HepG2 (cell line): ENCODE results near the gene APOD. TPM values are rescaled to one million over a fixed set of nuclear protein-coding genes. Genes with fewer than 3 reads are reported as not detected.

Experiments used
- ATAC-seq: fragments of 200-7000 bp; cut with Tn5 transposase; 3 replicates; pipeline ENCODE4 v1.9.1; 2020; ENCODE audit warnings: mild to moderate bottlenecking, moderate library complexity
- BruUV-seq: library from RNA; stranded (reverse); fragments of 400-500 nt; replicated peaks from 2 replicates; lab custom pipeline; 2021; lab: Mats Ljungman, UMichigan
- CTCF ChIA-PET: fragments of 300-600 bp; formaldehyde crosslinking; extraction: SDS; loops from one replicate; lab custom pipeline; 2021; ENCODE audit warnings: low total read pairs, inconsistent platforms, low intra/inter-chr PET ratio; lab: Yijun Ruan, JAX
- POLR2A ChIA-PET: fragments of 350-600 bp; sonication (Branson Sonifier 250); formaldehyde crosslinking; loops from one replicate; lab custom pipeline; 2020; ENCODE audit warnings: antibody characterized with exemption, inconsistent platforms; lab: Yijun Ruan, JAX
- DNase-seq: peaks from one replicate; pipeline ENCODE4 v3.0.0-alpha.2; 2015; ENCODE audit warnings: low spot score
- FAIRE-seq: peaks from 3 replicates; lab custom pipeline; 2011; peaks lifted over from hg19 to GRCh38; lab: Jason Lieb, UNC
- H2AFZ ChIP-seq: one replicate; pipeline ENCODE4 v1.6.1; 2011; ENCODE audit warnings: low read length, inconsistent platforms
- H3K27ac ChIP-seq: fragments of 300-600 bp; 3 replicates; pipeline ENCODE4 v1.8.0; 2011; ENCODE audit warnings: mixed run types, mild to moderate bottlenecking, mixed read lengths, low read length, inconsistent platforms; ENCODE audit not compliant: insufficient read depth; ENCODE audit errors: extremely low read length
- H3K27me3 ChIP-seq, 2 experiments: fragments of 200-600 bp in 1 of 2; 2 replicates in 1 of 2; 3 replicates in 1 of 2; pipeline versions ENCODE4 v1.6.0 to v1.8.0; 2011; ENCODE audit warnings: low read length in 2 of 2, mild to moderate bottlenecking in 2 of 2, moderate library complexity in 2 of 2, inconsistent platforms in 1 of 2; ENCODE audit not compliant: insufficient read depth in 2 of 2, control insufficient read depth in 1 of 2
- H3K36me3 ChIP-seq, 2 experiments: fragments of 200-600 bp in 1 of 2; replicated peaks in 1 of 2; 2 replicates in 1 of 2; 3 replicates in 1 of 2; pipeline versions ENCODE4 v1.5.1 to v1.8.0; 2011; ENCODE audit warnings: low read length in 2 of 2, inconsistent platforms in 1 of 2; ENCODE audit not compliant: insufficient read depth in 2 of 2, control insufficient read depth in 1 of 2
- H3K4me1 ChIP-seq: 2 replicates; pipeline ENCODE4 v1.5.1; 2012; ENCODE audit warnings: low read length, inconsistent platforms; ENCODE audit not compliant: insufficient read depth
- H3K4me2 ChIP-seq: 2 replicates; pipeline ENCODE4 v1.6.0; 2011; ENCODE audit warnings: low read depth, low read length, inconsistent platforms
- H3K4me3 ChIP-seq, 3 experiments: fragments of 200-600 bp in 1 of 3; sonication (generic), shearing (Covaris generic) in 1 of 3; replicated peaks in 1 of 3; 2 replicates each; pipeline ENCODE4 v1.5.1; 2011 to 2016; ENCODE audit warnings: low read length in 3 of 3, inconsistent platforms in 2 of 3, low read depth in 2 of 3, mild to moderate bottlenecking in 2 of 3, control low read depth in 1 of 3, mixed read lengths in 1 of 3; ENCODE audit not compliant: insufficient read depth in 1 of 3
- H3K79me2 ChIP-seq: one replicate; pipeline ENCODE4 v1.6.1; 2011; ENCODE audit warnings: low read length, inconsistent platforms; ENCODE audit not compliant: insufficient read depth
- H3K9ac ChIP-seq: 2 replicates; pipeline ENCODE4 v1.6.0; 2011; ENCODE audit warnings: mild to moderate bottlenecking, low read depth, low read length, inconsistent platforms; ENCODE audit not compliant: insufficient read depth
- H3K9me3 ChIP-seq: 2 replicates; pipeline ENCODE4 v1.5.1; 2012; ENCODE audit warnings: mild to moderate bottlenecking, low read length
- H4K20me1 ChIP-seq: 2 replicates; pipeline ENCODE4 v1.6.0; 2011; ENCODE audit warnings: inconsistent platforms, mild to moderate bottlenecking, low read length, moderate library complexity; ENCODE audit not compliant: insufficient read depth
- ARHGAP35 ChIP-seq: sonication (generic); formaldehyde crosslinking; IDR thresholded peaks from 2 replicates; pipeline ENCODE4 v1.9.0; 2022; ENCODE audit warnings: mild to moderate bottlenecking, inconsistent platforms, moderate library complexity, missing genetic modification reagents, borderline replicate concordance
- DNMT3B ChIP-seq: conservative IDR thresholded peaks from 2 replicates; pipeline ENCODE4 v1.6.1; 2016; ENCODE audit warnings: missing biosample characterization, control low read depth
- EED ChIP-seq: sonication (generic); formaldehyde crosslinking; IDR thresholded peaks from 2 replicates; pipeline ENCODE4 v1.5.0; 2020; ENCODE audit warnings: mild to moderate bottlenecking, missing genetic modification reagents
- EHMT2 ChIP-seq: fragments of 200-600 bp; sonication (generic); IDR thresholded peaks from 2 replicates; pipeline ENCODE4 v1.7.0; 2017; ENCODE audit warnings: antibody characterized with exemption, low read depth, low read length, borderline replicate concordance
- GRHL1 ChIP-seq: sonication (generic); formaldehyde crosslinking; conservative IDR thresholded peaks from 2 replicates; pipeline ENCODE4 v1.8.0; 2022; ENCODE audit warnings: missing genetic modification reagents
- HES4 ChIP-seq: sonication (generic); formaldehyde crosslinking; IDR thresholded peaks from 2 replicates; pipeline ENCODE4 v1.9.0; 2021; ENCODE audit warnings: mild to moderate bottlenecking, missing genetic modification reagents, borderline replicate concordance
- HOXA5 ChIP-seq: sonication (generic); formaldehyde crosslinking; IDR thresholded peaks from 2 replicates; pipeline ENCODE4 v1.4.0; 2020; ENCODE audit warnings: missing genetic modification reagents
- MAFF ChIP-seq: IDR thresholded peaks from 2 replicates; pipeline ENCODE4 v1.6.1; 2011; ENCODE audit warnings: low read depth, low read length, improper control_type of control experiment
- MXD1 ChIP-seq: sonication (generic); formaldehyde crosslinking; IDR thresholded peaks from 2 replicates; pipeline ENCODE4 v1.4.0; 2020; ENCODE audit warnings: mild to moderate bottlenecking, missing genetic modification reagents
- NFKB2 ChIP-seq: sonication (generic); formaldehyde crosslinking; IDR thresholded peaks from 2 replicates; pipeline ENCODE4 v1.4.0; 2020; ENCODE audit warnings: missing genetic modification reagents, borderline replicate concordance
- RFX5 ChIP-seq: IDR thresholded peaks from 2 replicates; pipeline ENCODE4 v1.6.1; 2011; ENCODE audit warnings: low read depth, low read length, improper control_type of control experiment
- YY1 ChIP-seq: IDR thresholded peaks from 2 replicates; pipeline ENCODE4 v1.6.1; 2011; ENCODE audit warnings: low read length, low read depth, moderate library complexity, mild to moderate bottlenecking; ENCODE audit not compliant: insufficient read depth, insufficient replicate concordance
- ZSCAN12 ChIP-seq: sonication (generic); formaldehyde crosslinking; IDR thresholded peaks from 2 replicates; pipeline ENCODE4 v1.9.0; 2021; ENCODE audit warnings: mild to moderate bottlenecking, missing genetic modification reagents
- WGBS: methylation state at CpG from one replicate; pipeline ENCODE4 v1.1.6; 2017; ENCODE audit warnings: low lambda C conversion rate; 5-methylcytosine and 5-hydroxymethylcytosine counted together
- in situ Hi-C: cut with HindIII; loops from 2 replicates; pipeline ENCODE4 v1.10.0; 2017; ENCODE audit warnings: low pct_unique_long_range_greater_than_20kb; ENCODE audit not compliant: extremely low pct_ligation_motif_present
- intact Hi-C: fragments of 100-400 bp; cut with micrococcal nuclease; formaldehyde crosslinking; loops from one replicate; pipeline ENCODE4 v1.10.0; 2022; ENCODE audit not compliant: unreplicated experiment
- polyA plus RNA-seq, 8 experiments: library from polyadenylated mRNA; depleted of rRNA in 3 of 8; stranded (reverse) in 7 of 8; unstranded in 1 of 8; fragments of >200 nt; fragmentation: Illumina TruSeq in 4 of 8; extraction: Trizol in 4 of 8; gene quantifications; 2 replicates each; pipeline versions ENCODE4 v1.2.1 to v1.2.3, GENCODE V29; 2011 to 2016; ENCODE audit warnings: low read depth in 4 of 8, missing spikeins in 1 of 8, mixed read lengths in 1 of 8; ENCODE audit not compliant: insufficient read depth in 1 of 8
- total RNA-seq, 5 experiments: library from RNA; depleted of rRNA; stranded (reverse); fragments of >200 nt; fragmentation: Illumina TruSeq; extraction: Trizol; gene quantifications; 2 replicates each; pipeline ENCODE4 v1.2.3, GENCODE V29; 2016; ENCODE audit warnings: low read depth in 1 of 5

The APOD gene
- total and polyA plus RNA-seq, 2 of the 13 experiments (the other 11 are each of a cell fraction or from before 2014, with no cell fraction given): not detected

DNA sequence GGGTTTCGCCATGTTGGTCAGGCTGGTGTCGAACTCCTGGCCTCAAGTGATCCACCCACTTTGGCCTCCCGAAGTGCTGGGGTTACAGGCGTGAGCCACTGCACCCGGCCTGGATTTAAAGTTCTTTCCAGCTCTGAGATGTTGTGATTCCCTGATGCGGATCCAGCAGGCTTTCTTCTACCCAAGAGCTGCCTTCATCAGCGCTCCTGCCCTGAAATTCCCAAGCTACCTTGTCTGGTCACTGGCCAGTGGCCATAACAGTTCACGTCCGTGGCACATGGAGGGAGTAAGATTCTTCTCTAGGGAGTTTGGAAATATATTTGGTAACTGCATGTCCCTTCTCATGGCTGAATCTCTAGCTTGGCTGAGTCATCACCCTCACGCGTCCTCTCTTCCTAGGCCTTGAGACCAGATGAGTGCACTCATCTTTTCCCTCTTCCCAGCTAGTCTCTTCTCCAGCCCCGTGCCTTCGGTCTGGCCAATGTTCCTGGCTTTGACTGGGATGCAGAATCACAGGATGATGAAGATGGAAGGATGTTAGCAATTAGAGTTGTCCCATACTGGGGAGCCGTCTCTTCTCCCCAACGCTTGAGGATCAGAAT is 29.8 kb upstream of the APOD start:
- intact Hi-C loops: no loop called here
- in situ Hi-C loops: no loop called here

GRCh38 chr3:195612075-195612800 is 28.5 kb upstream of the APOD start:
- ATAC-seq (no peak), FAIRE-seq (no peak), DNase-seq (no peak)
- H3K36me3 ChIP-seq: no peaks in the 10 kb centered on the region
- H3K4me1 ChIP-seq: 0 out of 2 replicates have a peak, but pooled peaks cover 5% of the 10 kb centered on the region
- in situ Hi-C loops (no loop called here), intact Hi-C loops (no loop called here)
- no peak overlapping the region for H3K4me3 ChIP-seq
- CTCF ChIA-PET: no interaction called here
- 22% methylated on average over 7 of the region's 8 CpGs for WGBS
- H2AFZ ChIP-seq: no peak overlapping the region
- H4K20me1 ChIP-seq: no peaks in the 10 kb centered on the region
- no peak overlapping the region for H3K4me2 ChIP-seq
- TF ChIP-seq MAFF (no peak), HOXA5 (no peak), DNMT3B (CRISPR knock-in tag) (no peak), HES4 (CRISPR knock-in tag) (no peak), RFX5 (no peak), ARHGAP35 (no peak), MXD1 (CRISPR knock-in tag) (no peak), NFKB2 (CRISPR knock-in tag) (no peak), ZSCAN12 (CRISPR knock-in tag) (no peak), EHMT2 (no peak), GRHL1 (CRISPR knock-in tag) (no peak), EED (no peak), YY1 (no peak)
- POLR2A ChIA-PET: no interaction called here
- no peaks in the 10 kb centered on the region for H3K79me2 ChIP-seq
- BruUV-seq: no TSS peak
- peaks cover 11% of the 10 kb centered on the region for H3K9me3 ChIP-seq
- no peak overlapping the region for H3K27ac ChIP-seq
- no peak overlapping the region for H3K9ac ChIP-seq
- H3K27me3 ChIP-seq: peaks cover 0 to 19% of the 10 kb centered on the region in 2 experiments; a peak in 4 of 5 replicates

More for the DNA sequence above, 29.8 kb upstream of the APOD start:
- CTCF ChIA-PET: no interaction called here
- Histone ChIP-seq H3K4me3 (no peak overlapping the region), H3K9me3 (no peaks in the 10 kb centered on the region), H3K27me3 (peaks cover 0 to 19% of the 10 kb centered on the region in 2 experiments; a peak in 4 of 5 replicates), H3K4me1 (0 out of 2 replicates have a peak, but pooled peaks cover 5% of the 10 kb centered on the region), H2AFZ (no peak overlapping the region), H3K9ac (no peak overlapping the region), H3K4me2 (no peak overlapping the region), H3K27ac (no peak overlapping the region), H4K20me1 (no peaks in the 10 kb centered on the region), H3K79me2 (no peaks in the 10 kb centered on the region), H3K36me3 (no peaks in the 10 kb centered on the region)
- FAIRE-seq: no peak
- BruUV-seq: no TSS peak
- TF ChIP-seq MAFF: no peak
- ATAC-seq: no peak
- WGBS: 66% methylated on average over 15 of the region's 15 CpGs
- POLR2A ChIA-PET: no interaction called here
- DNase-seq: no peak
